ENCODE results near the gene HNRNPA0. TPM values are rescaled to one million over a fixed set of nuclear protein-coding genes. Genes with fewer than 3 reads are reported as not detected.

Gene HNRNPA0
- total and polyA plus RNA-seq, 9 of the 15 experiments (the other 6 are each of a cell fraction or from before 2014, with no cell fraction given) = 5.0 to 33.3 (median 10.7) TPM

GRCh38 chr5:137705106-137705505 lies 49.1 kb downstream of the HNRNPA0 start (continued):
- TF ChIP-seq RNF219 (CRISPR knock-in tag; IDR thresholded peaks at IDR 0.05) (no peak), RB1 (IDR thresholded peaks at IDR 0.05; ENCODE audit: low read depth) (no peak), ARID3A (IDR thresholded peaks at IDR 0.05; ENCODE audit: borderline replicate concordance, low read depth, low read length) (no peak), SMC3 (conservative IDR thresholded peaks at IDR 0.05; ENCODE audit: insufficient read depth, low read depth, low read length) (no peak), CREB5 (CRISPR knock-in tag; IDR thresholded peaks at IDR 0.05) (no peak), SRSF9 (IDR thresholded peaks at IDR 0.05; ENCODE audit: borderline replicate concordance, low read depth, low read length) (no peak), ZNF280A (IDR thresholded peaks at IDR 0.05; ENCODE audit: low read depth, partially characterized antibody) (no peak)

All from K562 (cell line).